Skeletal muscle satellite cell (primary cell): ENCODE results near the gene C13orf46. TPM values are rescaled to one million over a fixed set of nuclear protein-coding genes. Genes with fewer than 3 reads are reported as not detected.
"Not testable (repeated sequence)": the region's sequence is repeated elsewhere in the genome, so short reads cannot be mapped to it uniquely, and the experiment has no call there.

Experiments used
- H3K27me3 ChIP-seq: 2 replicates; pipeline ENCODE4 v1.7.0; 2013; ENCODE audit warnings: low read length; ENCODE audit not compliant: control insufficient read depth, insufficient read depth
- H3K36me3 ChIP-seq: 2 replicates; pipeline ENCODE4 v1.7.0; 2013; ENCODE audit warnings: mild to moderate bottlenecking, control low read depth, low read length; ENCODE audit not compliant: insufficient read depth
- H3K4me1 ChIP-seq: 2 replicates; pipeline ENCODE4 v1.7.0; 2013; ENCODE audit warnings: low read length; ENCODE audit not compliant: control insufficient read depth, insufficient read depth
- H3K4me2 ChIP-seq: 2 replicates; pipeline ENCODE4 v1.7.0; 2013; ENCODE audit warnings: mild to moderate bottlenecking, low read length
- H3K4me3 ChIP-seq: 2 replicates; pipeline ENCODE4 v1.7.0; 2013; ENCODE audit warnings: low read length
- H3K9ac ChIP-seq: 2 replicates; pipeline ENCODE4 v1.7.0; 2013; ENCODE audit warnings: mild to moderate bottlenecking, low read depth, low read length, moderate library complexity
- H3K9me3 ChIP-seq: replicated peaks from 2 replicates; pipeline ENCODE4 v1.7.0; 2013; ENCODE audit warnings: mild to moderate bottlenecking, control low read depth, low read length
- total RNA-seq: library from RNA; depleted of rRNA; stranded (reverse); fragments of >200 nt; gene quantifications from 2 replicates; pipeline ENCODE4 v1.2.3, GENCODE V29; 2012; rRNA removed

Gene C13orf46
- 0.25 and 0.44 TPM in 2 replicates for total RNA-seq

- Histone ChIP-seq H3K4me2 (no peak within 1 kb of the TSS), H3K4me1 (peaks cover 13% of the 10 kb centered on the region), H3K9ac (no peak within 1 kb of the TSS), H3K9me3 (no peaks in the 10 kb centered on the region), H3K4me3 (no peak within 1 kb of the TSS), H3K36me3 (peaks cover 68% of the 10 kb centered on the region), H3K27me3 (no peaks in the 10 kb centered on the region)
Measured at GRCh38 chr13:113973218-113974164, at the start of gene C13orf46. TSS of gene C13orf46 (minus strand) at chr13:113974076. CDS start at chr13:113973997, 79 bp downstream.

GRCh38 chr13:114022876-114023275 is 49.0 kb upstream of the C13orf46 start:
- Histone ChIP-seq H3K4me3 (no peak overlapping the region), H3K36me3 (peaks cover 84% of the 10 kb centered on the region), H3K9ac (no peak overlapping the region), H3K27me3 (no peaks in the 10 kb centered on the region), H3K4me2 (no peak overlapping the region), H3K4me1 (peaks cover 25% of the 10 kb centered on the region), H3K9me3 (no peaks in the 10 kb centered on the region)

- H3K9me3 ChIP-seq = no peaks in the 10 kb centered on the region
- H3K4me3 ChIP-seq = no peak overlapping the region
- peaks cover 21% of the 10 kb centered on the region for H3K4me1 ChIP-seq
- no peak overlapping the region for H3K9ac ChIP-seq
- peaks cover 85% of the 10 kb centered on the region for H3K36me3 ChIP-seq
- no peak overlapping the region for H3K4me2 ChIP-seq
- no peaks in the 10 kb centered on the region for H3K27me3 ChIP-seq
Measured at GRCh38 chr13:114022309-114022669, 48.4 kb upstream of the C13orf46 start.

DNA sequence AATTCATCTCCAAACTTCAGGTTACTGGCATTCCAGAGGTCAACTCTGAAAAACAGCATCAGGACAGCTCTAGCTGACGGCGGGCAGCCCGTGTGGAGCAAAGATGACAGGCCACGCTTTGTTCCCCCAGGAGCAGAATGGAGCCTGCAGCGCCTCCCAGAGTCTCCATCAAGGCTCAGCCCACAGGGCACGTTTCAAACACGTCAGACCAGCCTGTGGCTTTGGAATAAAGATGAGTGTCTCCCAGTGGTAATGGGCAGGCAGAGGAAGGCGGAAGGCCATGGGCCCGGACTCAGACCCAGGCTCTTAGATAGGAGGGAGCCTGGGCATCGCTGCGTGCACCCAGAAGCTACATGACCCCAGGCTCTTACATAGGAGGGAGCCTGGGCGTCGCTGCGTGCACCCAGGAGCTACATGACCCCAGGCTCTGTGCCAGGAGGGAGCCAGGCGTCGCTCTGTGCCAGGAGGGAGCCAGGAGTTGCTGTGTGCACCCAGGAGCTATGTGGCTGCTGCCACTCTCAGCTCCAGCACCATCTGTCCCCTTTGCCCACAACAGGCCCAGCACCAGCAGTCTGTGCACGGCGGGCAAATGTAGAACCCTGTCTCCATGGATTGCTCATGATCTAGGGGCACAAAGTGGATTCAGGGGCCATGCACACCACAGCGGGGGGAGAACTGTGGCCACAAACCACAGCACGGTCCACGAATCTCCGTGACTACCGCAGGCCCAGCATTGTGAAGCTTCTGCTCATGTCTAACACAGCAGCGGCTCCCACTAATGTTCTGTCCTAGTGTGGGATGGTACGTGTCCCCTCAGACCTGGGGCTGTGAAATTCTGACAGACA is 47.8 kb upstream of the C13orf46 start:
- Histone ChIP-seq H3K4me1 (peaks cover 15% of the 10 kb centered on the region), H3K4me2 (no peak overlapping the region), H3K36me3 (peaks cover 85% of the 10 kb centered on the region), H3K27me3 (no peaks in the 10 kb centered on the region), H3K9ac (no peak overlapping the region), H3K9me3 (no peaks in the 10 kb centered on the region), H3K4me3 (no peak overlapping the region)

- H3K4me1 ChIP-seq = peaks cover 7% of the 10 kb centered on the region
- no peak overlapping the region for H3K9ac ChIP-seq
- H3K27me3 ChIP-seq = no peaks in the 10 kb centered on the region
- peaks cover 86% of the 10 kb centered on the region for H3K36me3 ChIP-seq
- H3K4me3 ChIP-seq = no peak overlapping the region
- H3K4me2 ChIP-seq = no peak overlapping the region
- H3K9me3 ChIP-seq = no peaks in the 10 kb centered on the region
Measured at GRCh38 chr13:114020750-114021463, 47.0 kb upstream of the C13orf46 start.

DNA sequence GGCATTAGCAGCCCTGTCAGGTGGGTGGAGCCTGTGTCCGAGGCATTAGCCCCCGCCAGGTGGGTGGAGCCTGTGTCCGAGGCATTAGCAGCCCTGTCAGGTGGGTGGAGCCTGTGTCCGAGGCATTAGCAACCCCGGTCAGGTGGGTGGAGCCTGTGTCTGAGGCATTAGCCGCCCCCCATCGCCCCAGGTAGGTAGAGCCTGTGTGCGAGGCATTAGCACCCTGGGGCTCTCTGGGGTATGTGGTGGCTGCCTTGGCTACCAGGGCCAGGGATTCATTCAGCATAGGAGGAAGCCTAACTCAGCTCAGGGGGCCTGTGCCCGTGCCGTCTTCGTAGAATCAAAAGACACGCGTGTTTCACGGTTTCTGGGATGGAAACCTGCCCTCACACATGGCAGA is 46.3 kb upstream of the C13orf46 start:
- not testable (repeated sequence) for H3K9me3 ChIP-seq, H3K27me3 ChIP-seq, H3K9ac ChIP-seq, H3K4me1 ChIP-seq, H3K4me3 ChIP-seq, H3K4me2 ChIP-seq
- peaks cover 87% of the 10 kb centered on the region for H3K36me3 ChIP-seq

- no peaks in the 10 kb centered on the region for H3K9me3 ChIP-seq
- no peaks in the 10 kb centered on the region for H3K4me1 ChIP-seq
- H3K4me2 ChIP-seq = no peak overlapping the region
- H3K27me3 ChIP-seq = no peaks in the 10 kb centered on the region
- no peak overlapping the region for H3K9ac ChIP-seq
- H3K4me3 ChIP-seq = no peak overlapping the region
- H3K36me3 ChIP-seq = peaks cover 87% of the 10 kb centered on the region
Measured at GRCh38 chr13:114019367-114019766, 45.5 kb upstream of the C13orf46 start.

DNA sequence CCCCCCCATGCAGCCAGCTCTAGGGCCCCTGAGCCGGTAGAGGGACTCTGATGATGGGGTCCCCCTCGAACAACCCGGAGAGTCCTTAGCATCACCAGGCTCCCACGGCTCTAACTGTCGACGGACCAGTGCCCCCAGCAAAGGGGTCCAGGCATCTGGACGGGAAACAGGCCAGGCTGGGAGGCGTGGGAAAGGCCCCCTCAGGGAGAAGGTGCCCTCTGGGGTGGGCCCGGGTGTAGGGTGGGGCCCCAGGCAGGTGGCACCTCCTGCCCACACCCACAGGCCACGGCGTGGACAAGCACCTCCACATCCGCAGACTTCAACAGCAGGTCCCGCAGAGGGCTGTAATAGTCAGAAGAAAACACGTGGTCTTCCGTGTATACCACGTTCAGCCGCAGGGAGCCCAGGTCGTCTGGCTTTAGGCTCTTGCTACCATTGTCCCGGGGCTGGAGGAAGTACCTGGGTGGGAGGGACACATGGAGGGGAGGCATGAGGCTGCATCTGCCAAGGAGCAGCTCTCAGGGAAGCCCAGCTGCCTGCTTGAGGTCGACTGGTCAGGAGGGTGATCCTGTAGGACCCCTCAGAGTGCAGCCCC is 44.7 kb upstream of the C13orf46 start:
- H3K4me3 ChIP-seq = no peak overlapping the region
- H3K4me2 ChIP-seq = no peak overlapping the region
- H3K4me1 ChIP-seq = no peaks in the 10 kb centered on the region
- no peaks in the 10 kb centered on the region for H3K27me3 ChIP-seq
- H3K36me3 ChIP-seq = peaks cover 83% of the 10 kb centered on the region
- H3K9me3 ChIP-seq = no peaks in the 10 kb centered on the region
- H3K9ac ChIP-seq = no peak overlapping the region

- Histone ChIP-seq H3K4me2 (no peak overlapping the region), H3K9me3 (no peaks in the 10 kb centered on the region), H3K4me3 (no peak overlapping the region), H3K4me1 (no peaks in the 10 kb centered on the region), H3K9ac (no peak overlapping the region), H3K36me3 (peaks cover 80% of the 10 kb centered on the region), H3K27me3 (no peaks in the 10 kb centered on the region)
Measured at GRCh38 chr13:114017966-114018365, 44.1 kb upstream of the C13orf46 start.

DNA sequence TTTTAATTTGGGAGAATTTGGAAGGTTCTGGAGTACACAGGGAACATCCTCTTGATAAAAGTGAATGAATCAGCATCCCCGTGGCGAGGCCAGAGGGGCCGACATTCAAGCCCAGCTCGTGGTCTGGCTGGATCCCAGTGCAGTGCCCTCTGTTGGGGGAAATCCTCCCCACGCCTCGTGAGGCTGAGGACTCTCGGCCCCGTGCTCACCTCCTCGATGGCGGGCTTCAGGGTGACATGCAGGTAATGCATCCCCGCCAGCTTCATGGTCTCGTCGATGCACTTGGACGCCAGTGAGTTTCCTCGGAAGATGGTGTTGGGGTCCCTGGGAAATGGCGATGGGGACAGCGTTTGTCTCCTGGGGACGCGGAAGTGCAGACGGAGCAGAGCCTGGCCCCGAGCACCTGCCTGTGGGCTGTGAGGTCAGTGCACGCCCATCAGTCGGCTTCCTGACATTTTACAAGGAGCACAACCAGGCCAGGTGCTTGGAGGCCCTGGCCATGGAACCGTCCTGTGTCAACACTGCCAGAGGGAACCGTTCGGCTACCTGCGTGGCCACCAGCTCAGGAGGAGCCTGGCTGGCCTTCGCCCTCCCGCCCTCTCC is 43.3 kb upstream of the C13orf46 start:
- Histone ChIP-seq H3K4me2 (no peak overlapping the region), H3K27me3 (no peaks in the 10 kb centered on the region), H3K4me1 (no peaks in the 10 kb centered on the region), H3K4me3 (no peak overlapping the region), H3K9ac (no peak overlapping the region), H3K36me3 (peaks cover 73% of the 10 kb centered on the region), H3K9me3 (no peaks in the 10 kb centered on the region)
